Epithelial cell of esophagus (primary cell): Measurements from ENCODE around the gene ITGAE.
A peak's percentile ranks its signal among the peaks of the same experiment; 100 is the strongest.
"Not testable (repeated sequence)": the region's sequence is repeated elsewhere in the genome, so short reads cannot be mapped to it uniquely, and the experiment has no call there.

Source experiments
- DNase-seq: peaks from one replicate; pipeline ENCODE4 v3.0.0; 2010; ENCODE audit warnings: low read depth
- H3K4me3 ChIP-seq: 2 replicates; pipeline ENCODE4 v1.5.1; 2011; ENCODE audit warnings: mild to moderate bottlenecking, low read length, control low read depth
- CTCF ChIP-seq: IDR thresholded peaks from 2 replicates; pipeline ENCODE4 v1.5.1; 2011; ENCODE audit warnings: low read depth, mild to moderate bottlenecking, low read length, control low read depth, inconsistent platforms; ENCODE audit not compliant: insufficient read depth; ENCODE audit errors: missing control alignments

ITGAE gene

GRCh38 chr17:3729881-3730280 lies 71.1 kb downstream of the ITGAE start:
- no peak for TF ChIP-seq CTCF
- no peak for DNase-seq
- no peak overlapping the region for H3K4me3 ChIP-seq

DNA sequence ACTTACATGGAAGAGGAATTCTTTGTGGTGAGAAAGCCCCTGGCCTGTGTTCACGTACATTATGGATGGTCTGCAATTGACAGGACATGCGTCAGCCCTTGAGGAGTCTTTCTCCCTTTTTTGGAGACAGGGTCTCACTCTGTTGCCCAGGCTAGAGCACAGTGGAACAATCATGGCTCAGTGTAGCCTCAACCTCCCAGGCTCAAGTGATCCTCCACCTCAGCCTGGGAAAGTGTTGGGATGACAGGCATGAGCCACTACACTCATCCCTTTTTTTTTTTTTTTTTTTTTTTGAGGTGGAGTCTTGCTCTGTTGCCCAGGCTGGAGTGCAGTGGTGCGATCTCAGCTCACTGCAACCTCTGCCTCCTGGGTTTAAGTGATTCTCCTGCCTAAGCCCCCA lies 72.9 kb downstream of the ITGAE start:
- not testable (repeated sequence) for DNase-seq, H3K4me3 ChIP-seq

DNA sequence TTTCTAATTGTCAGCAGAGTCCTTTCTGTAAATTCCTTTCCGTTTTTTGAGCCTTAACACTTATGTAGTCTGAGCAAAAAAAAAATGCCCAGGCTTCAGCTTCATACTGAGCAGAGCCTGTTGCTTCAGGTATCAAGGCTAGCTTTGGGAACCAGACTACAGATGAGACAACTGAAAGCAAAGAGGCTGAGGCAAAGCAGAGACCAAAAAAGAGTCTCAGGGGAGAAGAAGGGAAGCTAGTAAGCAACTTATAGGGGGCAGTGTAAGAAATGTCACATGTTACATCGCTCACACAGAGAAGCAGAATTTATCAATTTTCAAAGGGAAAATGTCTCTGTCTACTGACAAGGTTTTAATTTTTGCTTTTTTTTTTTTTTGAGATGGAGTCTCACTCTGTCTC lies 73.9 kb downstream of the ITGAE start:
- DNase-seq: no peak
- no peak for TF ChIP-seq CTCF
- no peak overlapping the region for H3K4me3 ChIP-seq

GRCh38 chr17:3724378-3725077 lies 76.5 kb downstream of the ITGAE start:
- peak overlapping the region; percentile 95 for H3K4me3 ChIP-seq
- TF ChIP-seq CTCF: no peak
- peak; percentile 10 for DNase-seq

DNA sequence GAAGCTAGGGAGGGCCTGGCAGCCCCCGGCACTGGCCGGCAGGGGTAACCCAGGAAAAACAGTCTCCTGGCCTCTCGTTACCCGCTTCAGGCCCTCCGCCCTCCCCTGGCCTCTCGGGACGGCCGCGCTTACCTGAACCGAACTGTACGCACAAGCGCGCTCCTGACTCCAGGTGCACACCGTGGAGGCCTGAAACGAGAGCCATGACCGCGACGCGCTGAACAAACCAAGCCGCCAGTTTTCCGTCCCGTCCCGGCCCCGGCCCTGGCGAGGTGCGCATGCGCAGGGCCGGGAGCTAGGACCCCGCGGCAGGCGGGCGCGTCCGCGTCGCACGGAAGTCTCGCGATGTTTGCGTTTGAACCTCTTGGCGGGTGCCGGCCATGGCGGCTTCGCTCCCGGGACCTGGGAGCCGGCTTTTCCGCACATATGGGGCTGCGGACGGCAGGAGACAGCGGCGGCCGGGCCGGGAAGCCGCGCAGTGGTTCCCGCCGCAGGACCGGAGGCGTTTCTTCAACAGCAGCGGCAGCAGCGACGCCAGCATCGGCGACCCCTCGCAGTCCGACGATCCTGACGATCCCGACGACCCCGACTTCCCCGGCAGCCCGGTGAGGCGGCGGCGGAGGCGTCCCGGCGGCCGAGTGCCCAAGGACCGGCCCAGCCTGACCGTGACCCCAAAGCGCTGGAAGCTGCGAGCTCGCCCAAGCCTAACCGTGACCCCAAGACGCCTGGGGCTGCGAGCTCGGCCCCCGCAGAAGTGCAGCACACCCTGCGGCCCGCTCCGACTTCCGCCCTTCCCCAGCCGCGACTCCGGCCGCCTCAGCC lies 77.2 kb downstream of the ITGAE start, which contains the start of gene HASPIN:
TSS of gene HASPIN (plus strand) at position 348 of the 822 bp plus-strand sequence. CDS start at position 381, 33 bp downstream.
- H3K4me3 ChIP-seq: peak within 1 kb of the TSS; percentile 95
- TF ChIP-seq CTCF: no peak
- DNase-seq: peak; percentile 90

DNA sequence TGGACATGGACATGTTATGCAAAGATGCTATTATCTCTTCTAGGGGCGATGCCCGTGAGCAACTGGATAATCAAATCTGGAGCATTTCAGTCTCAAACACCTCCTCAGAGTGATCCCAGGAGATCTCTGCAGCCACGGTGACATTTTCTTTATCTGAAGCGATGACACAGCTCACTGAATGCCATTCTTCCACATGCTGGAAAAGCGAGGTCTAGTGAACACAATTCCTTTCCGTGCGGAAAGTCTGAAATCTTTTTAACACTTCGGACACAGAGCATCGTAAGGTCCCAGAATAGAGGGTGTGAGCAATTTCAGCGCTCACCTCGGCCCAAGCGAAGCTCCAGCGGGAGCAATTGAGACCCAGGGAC lies 77.8 kb downstream of the ITGAE start:
- TF ChIP-seq CTCF: no peak
- DNase-seq: no peak
- peak overlapping the region; percentile 95 for H3K4me3 ChIP-seq

DNA sequence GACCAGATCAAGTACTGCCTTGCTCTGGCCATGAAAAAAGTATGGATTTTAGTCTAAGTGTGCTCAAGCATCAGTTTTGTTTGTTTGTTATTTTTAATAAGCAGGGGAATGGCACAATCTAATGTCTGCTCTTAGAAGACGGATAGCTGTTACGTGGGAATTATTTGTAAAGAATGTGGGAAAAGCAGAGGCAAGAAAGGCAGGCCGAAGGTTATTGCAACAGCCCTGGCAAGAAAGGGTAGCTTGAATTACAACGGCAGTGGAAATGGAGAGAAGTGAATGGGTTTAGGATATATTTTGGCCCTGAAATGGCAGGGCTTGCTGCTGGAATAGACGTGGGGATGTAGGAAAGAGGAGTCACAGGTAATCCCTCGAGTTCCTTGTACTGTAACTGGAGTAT lies 78.3 kb downstream of the ITGAE start:
- TF ChIP-seq CTCF: no peak
- H3K4me3 ChIP-seq: peak overlapping the region; percentile 95
- no peak for DNase-seq
